ENCODE data around the gene ZNF236. TPM values are rescaled to one million over a fixed set of nuclear protein-coding genes. Genes with fewer than 3 reads are reported as not detected.

ZNF236 gene
- total RNA-seq, 1 donor from 2014 or later: 14.5 TPM

DNA sequence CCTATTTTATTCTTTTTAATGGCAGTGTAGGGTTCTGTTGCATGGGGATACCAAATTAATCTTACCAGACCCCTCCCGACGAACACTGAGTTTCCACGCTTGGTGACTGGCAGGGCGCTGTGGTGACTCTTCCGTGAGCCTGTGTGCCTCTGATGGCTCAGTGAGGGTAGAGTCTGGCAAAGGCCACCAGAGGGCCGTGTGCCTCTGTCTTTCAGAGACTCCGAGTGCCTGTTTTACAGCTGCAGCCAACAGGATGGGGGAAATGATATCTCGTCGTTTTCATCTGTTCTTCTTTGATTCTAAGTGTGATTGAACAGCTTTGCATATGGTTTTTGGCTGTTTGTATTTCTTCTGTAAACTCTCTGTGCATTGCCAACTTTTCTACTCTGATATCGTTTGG lies 99.8 kb downstream of the ZNF236 start:
- H3K9me3 ChIP-seq: no peaks in the 10 kb centered on the region
- intact Hi-C loops (cut with DNase I): loop anchor here (5.0 kb wide), 1 partner anchor 975 kb away; no protein-coding TSS in a partner anchor
- no peak for DNase-seq (ENCODE audit: extremely low spot score in 2 of 2)
- no peaks in the 10 kb centered on the region for H3K4me1 ChIP-seq
- TF ChIP-seq POLR2AphosphoS5 (IDR thresholded peaks at IDR 0.05; ENCODE audit: insufficient read depth in 1 of 2, low read depth in 1 of 2) (no peak), POLR2A (IDR thresholded peaks at IDR 0.05) (no peak)
- TF ChIP-seq, protein P1, sequence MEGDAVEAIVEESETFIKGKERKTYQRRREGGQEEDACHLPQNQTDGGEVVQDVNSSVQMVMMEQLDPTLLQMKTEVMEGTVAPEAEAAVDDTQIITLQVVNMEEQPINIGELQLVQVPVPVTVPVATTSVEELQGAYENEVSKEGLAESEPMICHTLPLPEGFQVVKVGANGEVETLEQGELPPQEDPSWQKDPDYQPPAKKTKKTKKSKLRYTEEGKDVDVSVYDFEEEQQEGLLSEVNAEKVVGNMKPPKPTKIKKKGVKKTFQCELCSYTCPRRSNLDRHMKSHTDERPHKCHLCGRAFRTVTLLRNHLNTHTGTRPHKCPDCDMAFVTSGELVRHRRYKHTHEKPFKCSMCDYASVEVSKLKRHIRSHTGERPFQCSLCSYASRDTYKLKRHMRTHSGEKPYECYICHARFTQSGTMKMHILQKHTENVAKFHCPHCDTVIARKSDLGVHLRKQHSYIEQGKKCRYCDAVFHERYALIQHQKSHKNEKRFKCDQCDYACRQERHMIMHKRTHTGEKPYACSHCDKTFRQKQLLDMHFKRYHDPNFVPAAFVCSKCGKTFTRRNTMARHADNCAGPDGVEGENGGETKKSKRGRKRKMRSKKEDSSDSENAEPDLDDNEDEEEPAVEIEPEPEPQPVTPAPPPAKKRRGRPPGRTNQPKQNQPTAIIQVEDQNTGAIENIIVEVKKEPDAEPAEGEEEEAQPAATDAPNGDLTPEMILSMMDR (IDR thresholded peaks at IDR 0.05): peak in 1 of 3 experiments; percentile 25
- peaks cover 4 to 47% of the 10 kb centered on the region in 2 donors for H3K36me3 ChIP-seq
- no peak overlapping the region for H3K4me3 ChIP-seq
- no peak overlapping the region for H3K27ac ChIP-seq
- H3K27me3 ChIP-seq: no peaks in the 10 kb centered on the region

DNA sequence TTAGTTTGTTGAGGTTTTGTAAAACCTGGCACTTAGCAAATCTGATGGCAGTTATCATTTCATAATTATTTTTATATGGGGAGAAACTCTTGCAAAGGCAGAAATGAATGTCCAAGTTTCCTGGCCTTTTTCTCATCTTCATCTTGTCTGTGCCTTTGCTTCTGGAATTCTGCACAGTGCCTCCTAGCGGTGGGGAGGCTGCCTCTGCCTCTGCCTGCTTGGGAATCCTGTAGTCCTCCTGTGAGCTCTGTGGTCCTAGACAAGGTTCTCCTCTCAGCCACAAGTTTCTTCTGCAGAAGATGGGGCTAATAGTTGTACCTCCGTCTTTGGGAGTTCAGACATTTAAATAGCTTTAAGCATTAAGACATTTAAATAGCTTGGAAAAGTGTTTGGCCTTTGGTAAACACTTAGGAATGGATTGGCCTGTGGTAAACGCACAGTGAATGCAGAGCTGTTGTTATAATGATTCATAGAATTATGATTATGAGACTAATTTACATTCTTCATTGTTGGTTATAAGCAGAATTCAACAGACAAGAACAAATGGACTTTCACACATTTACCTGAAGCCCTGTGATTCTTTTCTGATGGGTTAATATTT lies 101.2 kb downstream of the ZNF236 start:
- no peak overlapping the region for H3K27ac ChIP-seq
- no peak for DNase-seq (ENCODE audit: extremely low spot score in 2 of 2)
- TF ChIP-seq, protein P1 (IDR thresholded peaks at IDR 0.05): no peak
- TF ChIP-seq POLR2A (IDR thresholded peaks at IDR 0.05) (no peak), POLR2AphosphoS5 (IDR thresholded peaks at IDR 0.05; ENCODE audit: insufficient read depth in 1 of 2, low read depth in 1 of 2) (no peak)
- H3K9me3 ChIP-seq: no peaks in the 10 kb centered on the region
- H3K27me3 ChIP-seq: no peaks in the 10 kb centered on the region
- no peak overlapping the region for H3K4me3 ChIP-seq
- H3K36me3 ChIP-seq: peaks cover 4 to 51% of the 10 kb centered on the region in 2 donors
- H3K4me1 ChIP-seq: no peaks in the 10 kb centered on the region
- intact Hi-C loops (cut with DNase I): loop anchor here (5.0 kb wide), 1 partner anchor 974 kb away; no protein-coding TSS in a partner anchor

DNA sequence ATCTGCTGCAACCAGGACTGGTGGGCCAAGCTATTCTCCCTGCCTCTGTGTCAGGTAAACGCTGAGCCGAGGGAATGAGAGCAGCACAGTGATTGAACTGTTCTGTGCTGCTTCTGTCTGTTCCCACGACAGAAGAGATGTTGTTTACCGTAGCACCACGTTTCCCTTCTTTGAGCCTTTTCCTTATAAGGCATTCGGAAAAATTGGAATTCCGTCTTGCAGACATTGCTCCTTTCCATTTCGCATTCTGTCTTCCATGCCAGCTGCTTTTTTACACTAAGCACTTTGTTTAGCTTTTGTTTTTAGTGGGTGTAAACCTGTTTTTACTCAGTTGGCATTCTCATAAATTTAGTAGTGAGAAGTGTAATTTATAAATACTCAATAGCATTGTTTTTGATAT lies 103.1 kb downstream of the ZNF236 start:
- H3K9me3 ChIP-seq: no peaks in the 10 kb centered on the region
- H3K4me3 ChIP-seq: no peak overlapping the region
- intact Hi-C loops (cut with DNase I): no loop called here
- no peaks in the 10 kb centered on the region for H3K27me3 ChIP-seq
- DNase-seq (ENCODE audit: extremely low spot score in 2 of 2): no peak
- no peak for TF ChIP-seq POLR2A (IDR thresholded peaks at IDR 0.05)
- TF ChIP-seq, protein P1 (IDR thresholded peaks at IDR 0.05): no peak
- TF ChIP-seq POLR2AphosphoS5 (IDR thresholded peaks at IDR 0.05; ENCODE audit: insufficient read depth in 1 of 2, low read depth in 1 of 2): no peak
- peaks cover 4 to 41% of the 10 kb centered on the region in 2 donors for H3K36me3 ChIP-seq
- H3K27ac ChIP-seq: no peak overlapping the region
- H3K4me1 ChIP-seq: no peaks in the 10 kb centered on the region

DNA sequence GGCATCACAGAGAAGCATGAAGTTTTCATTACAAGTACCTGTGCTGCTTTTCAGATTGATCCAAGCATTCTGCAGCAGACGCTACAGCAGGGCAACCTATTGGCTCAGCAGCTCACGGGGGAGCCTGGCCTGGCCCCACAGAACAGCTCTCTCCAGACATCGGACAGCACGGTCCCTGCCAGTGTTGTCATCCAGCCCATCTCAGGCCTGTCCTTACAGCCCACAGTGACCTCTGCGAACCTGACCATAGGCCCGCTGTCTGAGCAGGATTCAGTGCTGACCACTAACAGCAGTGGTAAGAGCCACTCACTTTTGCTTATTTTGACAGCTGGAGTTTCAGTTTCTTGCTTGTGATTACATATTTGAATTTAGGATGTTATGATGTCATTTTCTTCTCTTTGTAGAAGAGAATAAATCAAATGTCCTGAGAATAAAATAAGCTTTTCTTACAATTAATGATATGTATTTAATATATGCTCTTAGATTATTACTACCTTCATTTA lies 104.9 kb downstream of the ZNF236 start:
- no peaks in the 10 kb centered on the region for H3K9me3 ChIP-seq
- TF ChIP-seq POLR2A (IDR thresholded peaks at IDR 0.05): no peak
- TF ChIP-seq, protein P1 (IDR thresholded peaks at IDR 0.05): no peak
- TF ChIP-seq POLR2AphosphoS5 (IDR thresholded peaks at IDR 0.05; ENCODE audit: insufficient read depth in 1 of 2, low read depth in 1 of 2): no peak
- no peaks in the 10 kb centered on the region for H3K27me3 ChIP-seq
- no peak overlapping the region for H3K4me3 ChIP-seq
- DNase-seq (ENCODE audit: extremely low spot score in 2 of 2): no peak
- no peaks in the 10 kb centered on the region for H3K4me1 ChIP-seq
- intact Hi-C loops (cut with DNase I): no loop called here
- no peak overlapping the region for H3K27ac ChIP-seq
- peaks cover 4 to 36% of the 10 kb centered on the region in 2 donors for H3K36me3 ChIP-seq

DNA sequence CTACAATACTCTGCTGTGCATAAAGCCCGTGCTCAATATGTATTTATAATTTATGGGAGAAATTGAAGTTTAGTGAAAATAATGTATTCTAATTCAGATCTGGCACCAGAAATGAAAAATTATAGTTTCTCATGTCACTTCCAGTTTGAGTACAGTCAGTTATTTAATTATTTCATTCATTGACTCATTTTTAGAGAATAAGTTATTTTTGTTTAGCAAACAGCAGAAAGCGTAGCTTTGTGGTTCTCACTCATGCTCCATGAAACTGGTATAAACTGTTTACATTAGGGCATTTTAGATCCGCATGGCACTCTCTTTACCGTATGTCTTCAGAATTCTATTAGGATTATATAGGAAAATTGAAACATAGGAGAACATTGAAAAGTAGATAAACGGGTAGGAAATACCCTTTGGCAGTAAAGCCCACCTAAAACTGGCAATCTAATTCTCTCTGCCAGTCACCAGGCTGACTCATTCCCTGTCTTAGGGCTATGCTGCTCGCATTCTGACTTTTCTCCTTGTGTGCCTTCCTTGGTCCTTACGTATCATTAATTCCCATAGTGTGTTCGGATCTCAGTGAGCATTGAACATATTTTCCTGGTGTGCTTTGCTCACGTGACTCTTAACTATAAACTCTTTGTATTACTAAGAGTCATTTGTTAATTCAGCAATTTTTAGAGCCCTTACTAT lies 106.0 kb downstream of the ZNF236 start:
- H3K4me1 ChIP-seq: no peaks in the 10 kb centered on the region
- no peak overlapping the region for H3K4me3 ChIP-seq
- no peak for TF ChIP-seq POLR2AphosphoS5 (IDR thresholded peaks at IDR 0.05; ENCODE audit: insufficient read depth in 1 of 2, low read depth in 1 of 2)
- TF ChIP-seq, protein P1 (IDR thresholded peaks at IDR 0.05): no peak
- TF ChIP-seq POLR2A (IDR thresholded peaks at IDR 0.05): no peak
- peaks cover 4 to 36% of the 10 kb centered on the region in 2 donors for H3K36me3 ChIP-seq
- intact Hi-C loops (cut with DNase I): no loop called here
- H3K27ac ChIP-seq: no peak overlapping the region
- no peaks in the 10 kb centered on the region for H3K27me3 ChIP-seq
- no peak for DNase-seq (ENCODE audit: extremely low spot score in 2 of 2)
- no peaks in the 10 kb centered on the region for H3K9me3 ChIP-seq

All from vagina (tissue), 2 donors.